Measurements from ENCODE around the gene PHF19. TPM values are rescaled to one million over a fixed set of nuclear protein-coding genes. Genes with fewer than 3 reads are reported as not detected.

PHF19 gene
- total RNA-seq, 1 experiment from 2014 or later: 39.0 TPM

GRCh38 chr9:120911295-120911837 lies 34.4 kb upstream of the PHF19 start:
- no peaks in the 10 kb centered on the region for H3K9me3 Mint-ChIP-seq
- H3K36me3 Mint-ChIP-seq: no peaks in the 10 kb centered on the region
- H3K27me3 Mint-ChIP-seq (ENCODE audit: low read depth): no peaks in the 10 kb centered on the region
- TF ChIP-seq IRF2 (CRISPR knock-in tag; IDR thresholded peaks at IDR 0.05; ENCODE audit: borderline replicate concordance, low read depth): no peak
- peak; percentile 47; the same call in 1 of the 2 replicates for TF ChIP-seq FOXP1 (CRISPR knock-in tag; IDR thresholded peaks at IDR 0.05; ENCODE audit: borderline replicate concordance)
- no peak for TF ChIP-seq RORB (CRISPR knock-in tag; IDR thresholded peaks at IDR 0.05)
- TF ChIP-seq, protein P1, sequence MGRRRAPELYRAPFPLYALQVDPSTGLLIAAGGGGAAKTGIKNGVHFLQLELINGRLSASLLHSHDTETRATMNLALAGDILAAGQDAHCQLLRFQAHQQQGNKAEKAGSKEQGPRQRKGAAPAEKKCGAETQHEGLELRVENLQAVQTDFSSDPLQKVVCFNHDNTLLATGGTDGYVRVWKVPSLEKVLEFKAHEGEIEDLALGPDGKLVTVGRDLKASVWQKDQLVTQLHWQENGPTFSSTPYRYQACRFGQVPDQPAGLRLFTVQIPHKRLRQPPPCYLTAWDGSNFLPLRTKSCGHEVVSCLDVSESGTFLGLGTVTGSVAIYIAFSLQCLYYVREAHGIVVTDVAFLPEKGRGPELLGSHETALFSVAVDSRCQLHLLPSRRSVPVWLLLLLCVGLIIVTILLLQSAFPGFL (CRISPR knock-in tag; IDR thresholded peaks at IDR 0.05; ENCODE audit: borderline replicate concordance): no peak
- no peak for TF ChIP-seq JUN (CRISPR knock-in tag; IDR thresholded peaks at IDR 0.05)
- no peak for TF ChIP-seq ZNF532 (CRISPR knock-in tag; IDR thresholded peaks at IDR 0.05; ENCODE audit: borderline replicate concordance)
- TF ChIP-seq ZNF121 (CRISPR knock-in tag; IDR thresholded peaks at IDR 0.05): no peak
- no peak for TF ChIP-seq ATF2 (CRISPR knock-in tag; IDR thresholded peaks at IDR 0.05; ENCODE audit: borderline replicate concordance, low read depth)
- CTCF ChIA-PET: interaction anchor here (0.6 to 1.8 kb wide), 7 partner anchors 12 to 70 kb away, joined by 3 to 9 read pairs (median 5); no protein-coding TSS in a partner anchor
- POLR2A ChIA-PET: no interaction called here
- H3K4me3 Mint-ChIP-seq: no peak overlapping the region
- H3K4me1 Mint-ChIP-seq: peaks cover 30% of the 10 kb centered on the region
- DNase-seq (ENCODE audit: low spot score): peak; percentile 34
- ATAC-seq: peak; percentile 83
- H3K27ac Mint-ChIP-seq: peak overlapping the region; percentile 53

GRCh38 chr9:120910643-120911042 lies 33.7 kb upstream of the PHF19 start:
- ATAC-seq (no peak), DNase-seq (ENCODE audit: low spot score) (no peak)
- Mint-ChIP-seq H3K4me3 (no peak overlapping the region), H3K27me3 (ENCODE audit: low read depth) (no peaks in the 10 kb centered on the region), H3K36me3 (no peaks in the 10 kb centered on the region), H3K4me1 (peaks cover 24% of the 10 kb centered on the region), H3K27ac (no peak overlapping the region), H3K9me3 (no peaks in the 10 kb centered on the region)
- ChIA-PET CTCF (interaction anchor here (1.6 to 1.8 kb wide), 2 partner anchors 38 to 48 kb away, joined by 6 to 9 read pairs; no protein-coding TSS in a partner anchor), POLR2A (no interaction called here)
- TF ChIP-seq CBFB (CRISPR knock-in tag; IDR thresholded peaks at IDR 0.05; ENCODE audit: low read depth): no peak
- TF ChIP-seq KAT7 (CRISPR knock-in tag; IDR thresholded peaks at IDR 0.05; ENCODE audit: borderline replicate concordance): no peak
- TF ChIP-seq IRF2 (CRISPR knock-in tag; IDR thresholded peaks at IDR 0.05; ENCODE audit: borderline replicate concordance, low read depth): no peak
- no peak for TF ChIP-seq SMAD3 (CRISPR knock-in tag; IDR thresholded peaks at IDR 0.05; ENCODE audit: borderline replicate concordance)
- TF ChIP-seq MXD4 (CRISPR knock-in tag; IDR thresholded peaks at IDR 0.05; ENCODE audit: borderline replicate concordance): no peak
- no peak for TF ChIP-seq GABPB1 (CRISPR knock-in tag; IDR thresholded peaks at IDR 0.05)
- TF ChIP-seq TEAD1 (CRISPR knock-in tag; IDR thresholded peaks at IDR 0.05): no peak

GRCh38 chr9:120909904-120910303 lies 32.9 kb upstream of the PHF19 start:
- ATAC-seq: no peak
- ChIA-PET POLR2A (no interaction called here), CTCF (no interaction called here)
- H3K4me3 Mint-ChIP-seq: no peak overlapping the region
- H3K27me3 Mint-ChIP-seq (ENCODE audit: low read depth): no peaks in the 10 kb centered on the region
- DNase-seq (ENCODE audit: low spot score): no peak
- H3K4me1 Mint-ChIP-seq: peaks cover 24% of the 10 kb centered on the region
- H3K9me3 Mint-ChIP-seq: no peaks in the 10 kb centered on the region
- H3K36me3 Mint-ChIP-seq: no peaks in the 10 kb centered on the region
- TF ChIP-seq, protein P2, sequence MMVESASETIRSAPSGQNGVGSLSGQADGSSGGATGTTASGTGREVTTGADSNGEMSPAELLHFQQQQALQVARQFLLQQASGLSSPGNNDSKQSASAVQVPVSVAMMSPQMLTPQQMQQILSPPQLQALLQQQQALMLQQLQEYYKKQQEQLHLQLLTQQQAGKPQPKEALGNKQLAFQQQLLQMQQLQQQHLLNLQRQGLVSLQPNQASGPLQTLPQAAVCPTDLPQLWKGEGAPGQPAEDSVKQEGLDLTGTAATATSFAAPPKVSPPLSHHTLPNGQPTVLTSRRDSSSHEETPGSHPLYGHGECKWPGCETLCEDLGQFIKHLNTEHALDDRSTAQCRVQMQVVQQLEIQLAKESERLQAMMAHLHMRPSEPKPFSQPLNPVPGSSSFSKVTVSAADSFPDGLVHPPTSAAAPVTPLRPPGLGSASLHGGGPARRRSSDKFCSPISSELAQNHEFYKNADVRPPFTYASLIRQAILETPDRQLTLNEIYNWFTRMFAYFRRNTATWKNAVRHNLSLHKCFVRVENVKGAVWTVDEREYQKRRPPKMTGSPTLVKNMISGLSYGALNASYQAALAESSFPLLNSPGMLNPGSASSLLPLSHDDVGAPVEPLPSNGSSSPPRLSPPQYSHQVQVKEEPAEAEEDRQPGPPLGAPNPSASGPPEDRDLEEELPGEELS (CRISPR knock-in tag; IDR thresholded peaks at IDR 0.05): no peak
- TF ChIP-seq, protein P3, sequence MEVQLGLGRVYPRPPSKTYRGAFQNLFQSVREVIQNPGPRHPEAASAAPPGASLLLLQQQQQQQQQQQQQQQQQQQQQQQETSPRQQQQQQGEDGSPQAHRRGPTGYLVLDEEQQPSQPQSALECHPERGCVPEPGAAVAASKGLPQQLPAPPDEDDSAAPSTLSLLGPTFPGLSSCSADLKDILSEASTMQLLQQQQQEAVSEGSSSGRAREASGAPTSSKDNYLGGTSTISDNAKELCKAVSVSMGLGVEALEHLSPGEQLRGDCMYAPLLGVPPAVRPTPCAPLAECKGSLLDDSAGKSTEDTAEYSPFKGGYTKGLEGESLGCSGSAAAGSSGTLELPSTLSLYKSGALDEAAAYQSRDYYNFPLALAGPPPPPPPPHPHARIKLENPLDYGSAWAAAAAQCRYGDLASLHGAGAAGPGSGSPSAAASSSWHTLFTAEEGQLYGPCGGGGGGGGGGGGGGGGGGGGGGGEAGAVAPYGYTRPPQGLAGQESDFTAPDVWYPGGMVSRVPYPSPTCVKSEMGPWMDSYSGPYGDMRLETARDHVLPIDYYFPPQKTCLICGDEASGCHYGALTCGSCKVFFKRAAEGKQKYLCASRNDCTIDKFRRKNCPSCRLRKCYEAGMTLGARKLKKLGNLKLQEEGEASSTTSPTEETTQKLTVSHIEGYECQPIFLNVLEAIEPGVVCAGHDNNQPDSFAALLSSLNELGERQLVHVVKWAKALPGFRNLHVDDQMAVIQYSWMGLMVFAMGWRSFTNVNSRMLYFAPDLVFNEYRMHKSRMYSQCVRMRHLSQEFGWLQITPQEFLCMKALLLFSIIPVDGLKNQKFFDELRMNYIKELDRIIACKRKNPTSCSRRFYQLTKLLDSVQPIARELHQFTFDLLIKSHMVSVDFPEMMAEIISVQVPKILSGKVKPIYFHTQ (CRISPR knock-in tag; IDR thresholded peaks at IDR 0.05): no peak
- TF ChIP-seq RELA (CRISPR knock-in tag; IDR thresholded peaks at IDR 0.05; ENCODE audit: borderline replicate concordance): no peak
- H3K27ac Mint-ChIP-seq: no peak overlapping the region
